HL-60 (cell line): ENCODE data around the gene AGPAT4.

Experiments used
- GABPA ChIP-seq: IDR thresholded peaks from 2 replicates; pipeline ENCODE4 v1.6.1; 2012; ENCODE audit warnings: low read depth
- POLR2AphosphoS5 ChIP-seq: IDR thresholded peaks from 2 replicates; pipeline ENCODE4 v1.6.1; 2012; ENCODE audit warnings: low read depth
- TF ChIP-seq, protein P1 (sequence below): IDR thresholded peaks from one replicate; pipeline ENCODE4 v1.5.1; 2011; ENCODE audit warnings: low read length, control low read depth, inconsistent platforms; ENCODE audit not compliant: insufficient read depth
- TF ChIP-seq, protein P2 (sequence below): IDR thresholded peaks from 2 replicates; pipeline ENCODE4 v1.6.1; 2012; ENCODE audit warnings: low read depth; ENCODE audit not compliant: insufficient replicate concordance

DNA sequence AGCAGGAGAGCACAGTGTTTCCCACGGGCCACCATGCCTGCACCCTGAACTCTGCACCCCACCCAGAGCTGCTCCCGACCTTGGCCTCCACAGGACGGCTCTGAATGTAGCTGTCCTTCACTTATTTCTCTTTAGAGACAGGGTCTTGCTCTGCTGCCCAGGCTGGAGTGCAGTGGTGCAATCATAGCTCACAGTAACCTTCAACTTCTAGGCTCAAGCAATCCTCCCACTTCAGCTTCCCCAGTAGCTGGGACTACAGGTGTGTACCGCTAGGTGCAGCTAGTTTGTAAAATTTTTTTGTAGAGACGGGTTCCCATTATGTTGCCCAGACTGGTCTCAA, 130.9 kb downstream of the AGPAT4 start:
- TF ChIP-seq, protein P1, sequence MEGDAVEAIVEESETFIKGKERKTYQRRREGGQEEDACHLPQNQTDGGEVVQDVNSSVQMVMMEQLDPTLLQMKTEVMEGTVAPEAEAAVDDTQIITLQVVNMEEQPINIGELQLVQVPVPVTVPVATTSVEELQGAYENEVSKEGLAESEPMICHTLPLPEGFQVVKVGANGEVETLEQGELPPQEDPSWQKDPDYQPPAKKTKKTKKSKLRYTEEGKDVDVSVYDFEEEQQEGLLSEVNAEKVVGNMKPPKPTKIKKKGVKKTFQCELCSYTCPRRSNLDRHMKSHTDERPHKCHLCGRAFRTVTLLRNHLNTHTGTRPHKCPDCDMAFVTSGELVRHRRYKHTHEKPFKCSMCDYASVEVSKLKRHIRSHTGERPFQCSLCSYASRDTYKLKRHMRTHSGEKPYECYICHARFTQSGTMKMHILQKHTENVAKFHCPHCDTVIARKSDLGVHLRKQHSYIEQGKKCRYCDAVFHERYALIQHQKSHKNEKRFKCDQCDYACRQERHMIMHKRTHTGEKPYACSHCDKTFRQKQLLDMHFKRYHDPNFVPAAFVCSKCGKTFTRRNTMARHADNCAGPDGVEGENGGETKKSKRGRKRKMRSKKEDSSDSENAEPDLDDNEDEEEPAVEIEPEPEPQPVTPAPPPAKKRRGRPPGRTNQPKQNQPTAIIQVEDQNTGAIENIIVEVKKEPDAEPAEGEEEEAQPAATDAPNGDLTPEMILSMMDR: no peak
- TF ChIP-seq GABPA (no peak), POLR2AphosphoS5 (no peak)
- TF ChIP-seq, protein P2, sequence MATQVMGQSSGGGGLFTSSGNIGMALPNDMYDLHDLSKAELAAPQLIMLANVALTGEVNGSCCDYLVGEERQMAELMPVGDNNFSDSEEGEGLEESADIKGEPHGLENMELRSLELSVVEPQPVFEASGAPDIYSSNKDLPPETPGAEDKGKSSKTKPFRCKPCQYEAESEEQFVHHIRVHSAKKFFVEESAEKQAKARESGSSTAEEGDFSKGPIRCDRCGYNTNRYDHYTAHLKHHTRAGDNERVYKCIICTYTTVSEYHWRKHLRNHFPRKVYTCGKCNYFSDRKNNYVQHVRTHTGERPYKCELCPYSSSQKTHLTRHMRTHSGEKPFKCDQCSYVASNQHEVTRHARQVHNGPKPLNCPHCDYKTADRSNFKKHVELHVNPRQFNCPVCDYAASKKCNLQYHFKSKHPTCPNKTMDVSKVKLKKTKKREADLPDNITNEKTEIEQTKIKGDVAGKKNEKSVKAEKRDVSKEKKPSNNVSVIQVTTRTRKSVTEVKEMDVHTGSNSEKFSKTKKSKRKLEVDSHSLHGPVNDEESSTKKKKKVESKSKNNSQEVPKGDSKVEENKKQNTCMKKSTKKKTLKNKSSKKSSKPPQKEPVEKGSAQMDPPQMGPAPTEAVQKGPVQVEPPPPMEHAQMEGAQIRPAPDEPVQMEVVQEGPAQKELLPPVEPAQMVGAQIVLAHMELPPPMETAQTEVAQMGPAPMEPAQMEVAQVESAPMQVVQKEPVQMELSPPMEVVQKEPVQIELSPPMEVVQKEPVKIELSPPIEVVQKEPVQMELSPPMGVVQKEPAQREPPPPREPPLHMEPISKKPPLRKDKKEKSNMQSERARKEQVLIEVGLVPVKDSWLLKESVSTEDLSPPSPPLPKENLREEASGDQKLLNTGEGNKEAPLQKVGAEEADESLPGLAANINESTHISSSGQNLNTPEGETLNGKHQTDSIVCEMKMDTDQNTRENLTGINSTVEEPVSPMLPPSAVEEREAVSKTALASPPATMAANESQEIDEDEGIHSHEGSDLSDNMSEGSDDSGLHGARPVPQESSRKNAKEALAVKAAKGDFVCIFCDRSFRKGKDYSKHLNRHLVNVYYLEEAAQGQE: no peak
